ENCODE results near the gene UPF1. TPM values are rescaled to one million over a fixed set of nuclear protein-coding genes. Genes with fewer than 3 reads are reported as not detected.
A peak's percentile ranks its signal among the peaks of the same experiment; 100 is the strongest.

The UPF1 gene
- total RNA-seq (2013), result 40.8 TPM
- 10 to 100 TPM in 1 of 3 donors, 1 to 10 TPM in 2; 2.6 to 43.7 (median 3.2) TPM for polyA plus RNA-seq
- polyA minus RNA-seq, result 61.2 and 74.8 TPM in 2 replicates
- 50.2 to 157 (median 88.7) reads per million in 11 experiments for total RNA-seq

- H3K27me3 ChIP-seq (ENCODE audit: control insufficient read depth in 2 of 2, insufficient read depth in 2 of 2, low read length in 2 of 2), result no peaks in the 10 kb centered on the region
- Mint-ChIP-seq H3K36me3 (peaks cover 15 to 24% of the 10 kb centered on the region in 2 donors), H3K4me1 (peaks cover 43% of the 10 kb centered on the region), H3K27me3 (ENCODE audit: low read depth in 3 of 3) (peaks cover 16 to 24% (median 19%) of the 10 kb centered on the region in 3 donors), H3K4me3 (peak within 1 kb of the TSS; percentile 97 to 99), H3K27ac (peak within 1 kb of the TSS; percentile 87 to 95 (median 91)), H3K9me3 (peaks cover 4 to 13% (median 13%) of the 10 kb centered on the region in 7 donors)
- H3K9ac ChIP-seq (ENCODE audit: insufficient read depth, low read length, poor library complexity, severe bottlenecking), result peak within 1 kb of the TSS; percentile 89
- peak; percentile 91 to 93 (median 92) for DNase-seq
- intact Hi-C loops (cut with micrococcal nuclease), result no loop called here
- WGBS (ENCODE audit: insufficient coverage), result under 1% methylated on average over 96 of the region's 96 CpGs
- peak within 1 kb of the TSS; percentile 49 to 79 for H3K27ac ChIP-seq (ENCODE audit: low read depth in 1 of 2, low read length in 2 of 2)
- TF ChIP-seq CTCF (IDR thresholded peaks at IDR 0.05), result no peak
- peaks cover 54% of the 10 kb centered on the region for H3K79me2 ChIP-seq (ENCODE audit: insufficient read depth, low read length)
- H4K20me1 ChIP-seq (ENCODE audit: insufficient read depth, low read length), result peaks cover 44% of the 10 kb centered on the region
- peaks cover 7 to 9% of the 10 kb centered on the region in 2 donors for H3K9me3 ChIP-seq (replicated peaks in 1 of 2; ENCODE audit: control insufficient read depth in 1 of 2, insufficient read depth in 1 of 2, low read length in 2 of 2)
- H3K4me2 ChIP-seq (replicated peaks; ENCODE audit: extremely low read depth, low read length, poor library complexity, severe bottlenecking), result peak within 1 kb of the TSS; percentile 83
- H3K4me1 ChIP-seq (ENCODE audit: control insufficient read depth in 1 of 2, insufficient read depth in 2 of 2, low read length in 2 of 2), result peaks cover 24 to 39% of the 10 kb centered on the region in 2 donors
- peak within 1 kb of the TSS; percentile 87 for H2AFZ ChIP-seq (ENCODE audit: insufficient read depth, low read depth, low read length, poor library complexity, severe bottlenecking)
- H3K36me3 ChIP-seq (replicated peaks in 1 of 2; ENCODE audit: control insufficient read depth in 1 of 2, insufficient read depth in 2 of 2, low read length in 2 of 2), result peaks cover 3 to 27% of the 10 kb centered on the region in 2 donors
- H3K4me3 ChIP-seq (replicated peaks in 1 of 3; ENCODE audit: low read depth in 2 of 3, low read length in 3 of 3), result peak within 1 kb of the TSS; percentile 75 to 90 (median 89)
Observed at GRCh38 chr19:18831524-18832305, at the start of gene UPF1. TSS of gene UPF1 (plus strand) at chr19:18831959. CDS start at chr19:18832210, 251 bp downstream.

- H3K4me3 Mint-ChIP-seq, result no peak overlapping the region
- H3K9me3 ChIP-seq (replicated peaks in 1 of 2; ENCODE audit: control insufficient read depth in 1 of 2, insufficient read depth in 1 of 2, low read length in 2 of 2), result peaks cover 0 to 4% of the 10 kb centered on the region in 2 donors
- no peak overlapping the region for H3K9ac ChIP-seq (ENCODE audit: insufficient read depth, low read length, poor library complexity, severe bottlenecking)
- H2AFZ ChIP-seq (ENCODE audit: insufficient read depth, low read depth, low read length, poor library complexity, severe bottlenecking), result no peak overlapping the region
- peak overlapping the region in 1 of 7 donors; percentile 41 for H3K27ac Mint-ChIP-seq
- H3K36me3 ChIP-seq (replicated peaks in 1 of 2; ENCODE audit: control insufficient read depth in 1 of 2, insufficient read depth in 2 of 2, low read length in 2 of 2), result no peaks in the 10 kb centered on the region
- intact Hi-C loops (cut with micrococcal nuclease), result no loop called here
- TF ChIP-seq CTCF (IDR thresholded peaks at IDR 0.05), result no peak
- DNase-seq, result no peak
- H3K79me2 ChIP-seq (ENCODE audit: insufficient read depth, low read length), result no peaks in the 10 kb centered on the region
- H3K4me3 ChIP-seq (replicated peaks in 1 of 3; ENCODE audit: low read depth in 2 of 3, low read length in 3 of 3), result no peak overlapping the region
- H3K9me3 Mint-ChIP-seq, result peaks cover 3 to 27% (median 14%) of the 10 kb centered on the region in 7 donors
- H3K27me3 ChIP-seq (ENCODE audit: control insufficient read depth in 2 of 2, insufficient read depth in 2 of 2, low read length in 2 of 2), result peaks cover 6 to 33% of the 10 kb centered on the region in 2 donors
- H3K27ac ChIP-seq (ENCODE audit: low read depth in 1 of 2, low read length in 2 of 2), result no peak overlapping the region
- H3K36me3 Mint-ChIP-seq, result peaks cover 5 to 6% of the 10 kb centered on the region in 2 donors
- peaks cover 36 to 55% (median 40%) of the 10 kb centered on the region in 3 donors for H3K27me3 Mint-ChIP-seq (ENCODE audit: low read depth in 3 of 3)
- H4K20me1 ChIP-seq (ENCODE audit: insufficient read depth, low read length), result no peaks in the 10 kb centered on the region
- no peak overlapping the region for H3K4me2 ChIP-seq (replicated peaks; ENCODE audit: extremely low read depth, low read length, poor library complexity, severe bottlenecking)
- 80% methylated on average over 17 of the region's 22 CpGs for WGBS (ENCODE audit: insufficient coverage)
- peaks cover 17 to 32% of the 10 kb centered on the region in 2 donors for H3K4me1 ChIP-seq (ENCODE audit: control insufficient read depth in 1 of 2, insufficient read depth in 2 of 2, low read length in 2 of 2)
- H3K4me1 Mint-ChIP-seq, result peaks cover 24% of the 10 kb centered on the region
Observed at GRCh38 chr19:18782559-18783225, 49.1 kb upstream of the UPF1 start.

All from CD14-positive monocyte (primary cell).